Upper lobe of left lung (tissue), 4 donors: ENCODE data around the gene KNSTRN.

Source experiments
- EP300 ChIP-seq, 4 donors: sonication (generic); formaldehyde crosslinking; IDR thresholded peaks; one replicate each; pipeline ENCODE4 v1.5.1; 2017; ENCODE audit warnings: antibody characterized with exemption in 4 of 4, control low read depth in 2 of 4
- POLR2AphosphoS5 ChIP-seq, 2 donors: sonication (generic); formaldehyde crosslinking; IDR thresholded peaks; one replicate each; pipeline ENCODE4 v1.5.1; 2017; ENCODE audit warnings: antibody characterized with exemption in 2 of 2
- TF ChIP-seq, protein P1 (sequence below), 6 experiments: fragments of 450-650 bp in 4 of 6; fragments of 200-600 bp in 2 of 6; sonication (generic) in 2 of 6; IDR thresholded peaks; one replicate each; pipeline ENCODE4 v1.5.1; 2016 to 2019; ENCODE audit warnings: antibody characterized with exemption in 6 of 6

DNA sequence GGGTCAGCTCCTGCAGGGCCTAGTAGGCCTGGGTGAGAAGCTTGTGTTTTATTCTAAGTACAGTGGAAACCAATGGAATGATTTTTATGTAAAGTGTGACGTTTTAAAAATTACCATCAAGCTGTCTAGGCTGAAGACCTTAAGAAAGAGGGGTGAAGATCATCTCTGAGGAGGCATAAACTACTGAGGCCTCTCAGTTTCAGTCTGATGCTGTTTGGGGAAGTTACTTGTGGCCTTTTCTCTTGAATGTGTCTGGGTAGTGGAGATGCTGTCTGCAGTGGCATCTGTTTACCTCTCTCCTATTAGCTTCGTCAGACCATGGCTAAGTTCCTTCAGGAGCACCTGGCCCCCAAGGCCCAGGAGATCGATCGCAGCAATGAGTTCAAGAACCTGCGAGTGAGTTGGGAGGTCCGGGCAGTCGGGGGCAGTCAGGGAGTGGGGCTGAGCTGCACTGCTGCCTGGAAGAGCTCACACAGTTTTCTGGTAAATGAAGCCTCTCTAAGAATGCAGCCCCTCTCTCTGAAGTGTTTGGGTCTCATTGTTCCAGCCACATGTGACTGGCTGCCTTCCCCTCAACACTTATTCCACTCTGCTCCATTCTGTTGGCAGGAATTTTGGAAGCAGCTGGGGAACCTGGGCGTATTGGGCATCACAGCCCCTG lies 24.9 kb downstream of the KNSTRN start:
- TF ChIP-seq, protein P1, sequence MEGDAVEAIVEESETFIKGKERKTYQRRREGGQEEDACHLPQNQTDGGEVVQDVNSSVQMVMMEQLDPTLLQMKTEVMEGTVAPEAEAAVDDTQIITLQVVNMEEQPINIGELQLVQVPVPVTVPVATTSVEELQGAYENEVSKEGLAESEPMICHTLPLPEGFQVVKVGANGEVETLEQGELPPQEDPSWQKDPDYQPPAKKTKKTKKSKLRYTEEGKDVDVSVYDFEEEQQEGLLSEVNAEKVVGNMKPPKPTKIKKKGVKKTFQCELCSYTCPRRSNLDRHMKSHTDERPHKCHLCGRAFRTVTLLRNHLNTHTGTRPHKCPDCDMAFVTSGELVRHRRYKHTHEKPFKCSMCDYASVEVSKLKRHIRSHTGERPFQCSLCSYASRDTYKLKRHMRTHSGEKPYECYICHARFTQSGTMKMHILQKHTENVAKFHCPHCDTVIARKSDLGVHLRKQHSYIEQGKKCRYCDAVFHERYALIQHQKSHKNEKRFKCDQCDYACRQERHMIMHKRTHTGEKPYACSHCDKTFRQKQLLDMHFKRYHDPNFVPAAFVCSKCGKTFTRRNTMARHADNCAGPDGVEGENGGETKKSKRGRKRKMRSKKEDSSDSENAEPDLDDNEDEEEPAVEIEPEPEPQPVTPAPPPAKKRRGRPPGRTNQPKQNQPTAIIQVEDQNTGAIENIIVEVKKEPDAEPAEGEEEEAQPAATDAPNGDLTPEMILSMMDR (IDR thresholded peaks at IDR 0.05), result no peak
- TF ChIP-seq POLR2AphosphoS5 (IDR thresholded peaks at IDR 0.05) (no peak), EP300 (IDR thresholded peaks at IDR 0.05) (no peak)
